ENCODE data around the gene PDP2.
"Not testable (repeated sequence)": the region's sequence is repeated elsewhere in the genome, so short reads cannot be mapped to it uniquely, and the experiment has no call there.

The PDP2 gene

DNA sequence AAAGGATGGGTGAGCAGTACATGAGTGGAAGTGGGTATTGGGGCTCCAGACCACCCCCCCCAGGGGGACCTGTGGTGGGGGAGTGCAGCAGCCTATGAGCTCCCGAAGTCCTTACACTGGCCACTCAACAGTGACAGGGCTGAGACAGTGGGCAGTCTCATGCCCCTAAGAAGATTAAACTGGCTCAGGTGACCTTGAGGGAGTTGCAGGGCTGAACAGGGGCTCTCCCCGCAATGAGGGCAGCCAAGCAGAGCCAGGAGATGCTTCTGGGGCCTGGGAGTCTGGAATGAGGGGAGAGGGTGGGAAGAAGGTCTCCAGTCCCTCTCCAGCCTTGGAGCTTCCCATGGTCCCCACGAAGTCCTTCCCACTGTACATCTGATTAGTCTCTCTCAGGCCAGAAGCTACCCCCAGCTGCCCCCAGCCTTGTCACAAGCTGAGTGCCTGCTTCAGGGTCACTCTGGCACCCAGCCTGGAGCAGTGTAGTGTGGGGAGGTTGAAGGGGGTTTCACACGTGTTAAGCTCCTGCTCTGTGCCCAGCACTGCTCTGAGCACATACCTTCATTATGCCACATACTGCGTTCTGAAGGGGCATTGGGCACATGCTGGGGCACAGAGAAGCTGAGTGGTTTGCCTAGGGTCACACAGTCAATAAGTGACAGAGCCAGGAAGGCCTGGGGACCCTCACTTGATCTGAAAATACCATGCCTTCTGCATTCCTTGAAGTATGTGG is 39.4 kb downstream of the PDP2 start:
- no peak for DNase-seq (ENCODE audit: low read depth)

DNA sequence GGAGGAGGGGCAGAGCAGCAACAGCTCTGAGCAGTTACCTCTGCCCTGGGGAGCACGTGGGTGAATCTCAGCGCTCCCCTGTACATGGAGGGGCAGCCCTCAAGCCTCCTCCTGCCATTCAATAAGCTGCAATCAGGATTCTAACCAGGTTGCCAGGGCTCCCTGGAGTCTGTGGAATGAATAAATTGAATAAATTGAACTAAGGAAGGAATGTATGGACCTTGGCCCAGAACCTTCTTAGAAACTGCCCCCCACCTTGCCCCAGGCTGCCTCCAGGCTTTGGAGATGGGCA is 39.9 kb downstream of the PDP2 start:
- no peak for DNase-seq (ENCODE audit: low read depth)

DNA sequence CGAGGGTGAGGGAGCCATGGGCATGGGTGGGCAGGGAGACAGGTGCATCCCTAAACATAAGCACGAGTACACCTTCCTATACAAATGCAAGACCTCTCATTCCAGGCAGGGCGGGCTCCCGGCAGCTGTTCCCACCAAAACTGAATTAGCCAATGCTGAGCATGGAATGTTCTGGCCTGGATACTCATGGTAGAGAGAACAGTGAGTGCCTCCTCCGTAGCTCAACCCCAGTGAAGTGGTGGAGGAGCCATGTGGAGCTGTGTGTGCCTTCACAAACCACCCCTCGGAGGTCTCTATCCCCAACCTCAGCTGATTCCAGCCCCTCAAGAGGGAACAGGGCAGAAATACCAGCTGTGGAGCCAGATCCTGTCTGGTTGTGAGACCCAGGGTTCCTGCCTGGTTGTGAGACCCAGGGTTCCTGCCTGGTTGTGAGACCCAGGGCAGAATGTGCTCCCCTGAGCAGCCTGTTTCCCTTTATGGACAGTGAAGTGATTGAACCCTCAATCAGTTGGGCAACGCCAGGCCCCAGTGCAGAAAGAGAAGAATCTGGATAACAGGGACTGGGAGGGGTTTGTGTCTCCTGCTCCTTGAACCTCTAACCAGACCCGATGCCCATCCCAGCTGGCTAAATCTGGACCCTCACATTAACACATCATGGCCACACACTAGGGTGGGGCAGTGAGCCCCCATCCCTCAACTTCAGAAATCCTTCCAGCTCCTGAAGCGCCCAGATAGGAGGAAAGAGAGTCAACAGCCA is 40.8 kb downstream of the PDP2 start:
- DNase-seq (ENCODE audit: low read depth): no peak

DNA sequence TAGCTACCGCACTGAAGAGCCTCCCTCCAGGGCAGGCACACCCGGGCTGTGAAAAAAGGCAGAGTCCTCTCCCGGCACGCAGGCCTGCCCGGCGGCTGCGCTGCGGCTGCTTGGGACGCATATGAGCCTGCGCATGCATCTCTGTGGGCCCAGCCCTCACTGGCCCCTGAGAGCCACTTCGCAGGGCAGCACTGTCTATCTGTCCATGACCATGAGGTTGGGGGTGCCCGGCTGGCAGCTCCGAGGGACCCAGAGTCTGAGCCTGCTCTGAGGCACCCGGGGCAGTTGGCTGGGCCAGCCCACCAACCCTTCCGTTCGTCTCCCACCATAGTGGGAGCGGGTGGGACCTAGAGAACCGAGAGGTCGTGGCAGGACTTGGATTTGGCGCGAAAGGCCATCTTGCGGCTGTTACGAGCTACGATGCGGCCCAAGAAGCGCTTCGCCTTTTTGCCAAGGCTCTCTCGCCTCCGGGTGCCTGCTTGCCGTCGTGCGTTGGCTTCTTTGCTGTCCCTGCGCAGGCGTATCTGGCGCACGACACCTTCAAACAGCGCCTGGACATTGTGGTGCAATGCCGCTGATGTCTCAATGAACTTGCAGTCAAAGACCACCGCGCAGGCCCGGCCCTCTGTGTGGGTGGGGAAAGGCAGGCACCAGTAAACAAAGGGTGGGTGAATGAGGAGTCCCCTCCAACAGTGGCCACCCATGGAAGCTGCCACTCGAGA is 41.6 kb downstream of the PDP2 start:
- DNase-seq (ENCODE audit: low read depth): no peak

DNA sequence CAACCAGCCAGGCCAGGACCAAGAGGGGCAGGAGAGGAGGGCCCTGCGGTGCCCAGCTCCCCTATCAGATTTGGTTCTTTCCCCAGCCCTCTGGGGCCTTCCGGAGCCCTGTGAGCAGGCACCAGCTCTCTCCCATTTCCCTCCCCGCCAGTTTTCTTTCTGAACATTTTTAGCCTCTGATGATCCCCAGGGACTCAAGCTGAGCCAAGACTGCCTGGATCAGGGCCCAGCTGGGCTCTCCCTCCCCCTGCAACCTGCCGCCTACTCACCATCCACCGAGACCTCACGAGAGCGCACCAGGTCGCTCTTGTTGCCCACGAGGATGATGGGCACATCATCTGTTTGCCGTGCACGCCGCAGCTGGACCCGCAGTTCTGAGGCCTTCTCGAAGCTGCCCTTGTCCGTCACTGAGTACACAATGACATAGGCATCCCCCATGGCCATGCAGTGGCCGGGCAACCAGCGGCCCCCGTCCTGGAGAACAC is 43.0 kb downstream of the PDP2 start:
- no peak for DNase-seq (ENCODE audit: low read depth)

DNA sequence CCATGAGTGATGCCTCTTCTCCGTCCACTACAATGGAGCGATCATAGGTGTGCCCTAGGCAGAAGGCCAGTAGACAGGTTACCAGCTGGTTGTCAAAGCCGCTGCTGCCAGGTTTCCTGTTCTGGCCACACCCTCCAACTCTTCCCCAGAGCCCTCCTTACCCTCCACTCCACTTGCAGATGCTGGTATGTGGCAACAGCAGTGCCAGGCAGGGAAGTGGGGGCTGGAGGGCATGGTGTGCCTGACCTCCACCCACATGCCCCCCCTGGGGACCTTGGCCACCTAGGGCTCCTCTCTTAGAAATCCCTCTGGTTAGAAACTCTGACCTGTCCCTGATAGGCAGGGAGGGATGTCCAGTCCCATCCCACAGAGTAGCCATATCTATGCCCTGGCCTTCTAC is 43.6 kb downstream of the PDP2 start:
- no peak for DNase-seq (ENCODE audit: low read depth)

DNA sequence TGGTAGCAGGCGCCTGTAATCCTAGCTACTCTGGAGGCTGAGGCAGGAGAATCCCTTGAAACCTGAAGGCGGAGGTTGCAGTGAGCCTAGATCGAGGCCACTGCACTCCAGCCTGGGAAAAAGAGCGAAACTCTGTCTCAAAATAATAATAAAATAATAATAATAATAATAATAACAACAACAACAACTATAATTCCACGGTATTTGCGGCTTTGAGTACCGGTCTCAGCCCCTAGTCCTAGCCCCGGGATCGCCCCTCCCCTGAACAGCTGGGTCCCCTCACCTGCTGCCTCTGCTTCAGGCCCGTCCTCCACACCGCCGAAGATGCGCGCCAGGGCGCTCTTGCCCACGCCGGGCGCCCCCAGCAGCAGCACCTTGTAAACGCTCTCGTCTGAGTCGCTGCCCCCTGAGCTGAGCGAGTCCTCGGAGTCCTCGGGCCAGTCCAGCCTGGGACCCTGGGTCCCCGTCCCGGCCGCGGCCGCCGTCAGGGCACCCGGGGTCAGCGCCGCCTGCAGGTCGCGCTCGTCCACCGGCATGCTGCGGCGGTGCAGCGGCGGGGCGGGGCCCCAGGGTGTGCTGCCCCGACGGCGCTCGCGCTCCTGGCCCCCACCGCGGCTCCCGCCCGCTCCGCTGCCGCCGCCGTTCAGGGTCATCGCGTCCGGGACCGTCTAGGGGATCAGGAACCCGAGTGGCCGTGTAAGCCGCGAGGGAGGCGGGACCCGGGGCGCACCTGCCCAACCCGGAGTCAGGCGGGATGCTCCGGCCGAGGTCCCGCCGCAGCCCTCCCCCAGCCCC is 44.4 kb downstream of the PDP2 start:
- DNase-seq (ENCODE audit: low read depth): no peak

DNA sequence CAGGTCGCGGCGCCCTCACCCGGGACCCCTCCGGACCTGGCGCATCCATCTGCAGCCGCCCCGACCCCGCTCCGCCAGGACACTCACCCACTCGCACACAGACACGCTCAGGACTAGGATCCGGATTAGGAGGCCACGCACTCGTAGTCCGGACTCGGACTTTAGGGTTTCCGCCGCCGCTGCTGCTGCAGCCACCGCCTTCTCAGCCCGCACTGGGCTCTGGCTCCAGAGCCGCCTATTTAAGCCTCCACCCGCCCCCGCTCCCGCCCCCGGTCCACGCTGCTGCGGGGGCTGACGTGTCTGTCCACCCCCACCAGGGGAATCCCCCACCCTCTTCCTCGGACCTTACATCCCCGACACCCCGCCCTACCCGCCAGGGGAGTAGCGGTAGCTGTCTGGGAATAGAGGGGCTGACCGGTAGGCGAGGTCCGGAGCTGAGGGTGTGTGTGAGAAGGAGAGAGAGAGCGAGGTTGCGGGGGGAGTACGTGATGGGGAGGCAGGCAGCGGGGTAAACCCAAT is 45.1 kb downstream of the PDP2 start, which contains the start of gene RRAD:
TSS of gene RRAD (minus strand) at position 214 of the 519 bp plus-strand sequence. CDS start 356 bp downstream, outside the sequence.
- DNase-seq (ENCODE audit: low read depth): no peak

DNA sequence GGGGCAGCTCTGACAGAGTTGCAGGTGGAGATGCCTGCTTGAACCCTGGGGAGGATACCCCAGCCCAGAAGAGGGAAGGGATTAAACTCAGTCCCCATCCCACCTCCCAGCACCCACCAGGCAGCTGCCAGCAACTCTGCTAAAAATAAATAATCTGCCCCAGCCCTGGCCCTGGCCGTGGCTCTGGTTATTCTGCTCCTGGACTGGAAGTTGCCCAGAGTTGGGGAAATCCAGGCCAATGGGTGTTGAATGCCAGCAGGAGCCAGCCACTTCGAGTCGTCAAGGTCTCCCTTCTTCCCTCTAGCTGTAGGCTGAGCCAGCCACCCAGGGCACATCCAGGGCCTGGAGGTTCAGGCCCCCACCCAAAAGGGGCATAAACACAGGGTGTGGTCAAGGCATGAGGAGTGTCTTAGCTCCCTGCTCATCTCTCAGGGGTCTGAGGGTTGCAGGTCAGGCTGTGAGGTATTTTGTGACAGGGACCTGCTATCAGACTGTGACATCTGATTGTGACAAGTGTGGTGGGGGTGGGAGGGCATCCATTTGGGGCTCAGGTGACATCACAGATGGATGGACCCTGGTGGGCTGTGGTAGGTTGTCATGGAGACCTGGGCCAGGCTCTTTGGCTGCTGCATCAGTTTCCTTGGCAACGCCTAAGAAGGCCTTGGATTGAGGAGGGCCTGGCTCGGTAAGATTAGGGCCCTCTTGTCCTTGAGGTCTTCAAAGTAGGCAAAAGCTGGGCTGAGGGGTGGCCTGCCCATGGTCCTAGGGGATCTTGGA is 46.0 kb downstream of the PDP2 start:
- DNase-seq (ENCODE audit: low read depth): no peak

DNA sequence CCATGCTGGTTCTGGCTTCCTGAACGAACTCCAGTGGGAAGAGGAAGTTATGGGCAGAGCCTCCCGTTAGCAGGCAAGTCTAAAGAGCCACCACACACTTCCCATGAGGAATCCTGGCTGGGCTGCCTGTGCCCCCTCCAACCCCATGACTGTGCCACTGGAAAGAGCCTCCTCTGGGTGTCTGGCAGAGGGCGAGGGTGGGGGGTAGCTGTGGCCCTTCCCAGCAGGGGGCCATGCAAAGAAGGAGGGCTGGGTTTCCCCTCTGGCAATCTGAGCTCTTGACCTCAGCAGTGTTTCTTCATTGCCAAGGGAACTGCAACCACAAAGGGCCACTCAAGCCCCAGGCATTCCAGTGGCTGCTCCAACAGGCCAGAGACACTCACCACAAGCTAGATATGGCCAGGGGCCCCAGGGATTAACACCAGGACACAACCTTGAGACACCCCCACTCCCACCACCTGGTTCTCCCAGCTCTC is 46.7 kb downstream of the PDP2 start:
- no peak for DNase-seq (ENCODE audit: low read depth)

DNA sequence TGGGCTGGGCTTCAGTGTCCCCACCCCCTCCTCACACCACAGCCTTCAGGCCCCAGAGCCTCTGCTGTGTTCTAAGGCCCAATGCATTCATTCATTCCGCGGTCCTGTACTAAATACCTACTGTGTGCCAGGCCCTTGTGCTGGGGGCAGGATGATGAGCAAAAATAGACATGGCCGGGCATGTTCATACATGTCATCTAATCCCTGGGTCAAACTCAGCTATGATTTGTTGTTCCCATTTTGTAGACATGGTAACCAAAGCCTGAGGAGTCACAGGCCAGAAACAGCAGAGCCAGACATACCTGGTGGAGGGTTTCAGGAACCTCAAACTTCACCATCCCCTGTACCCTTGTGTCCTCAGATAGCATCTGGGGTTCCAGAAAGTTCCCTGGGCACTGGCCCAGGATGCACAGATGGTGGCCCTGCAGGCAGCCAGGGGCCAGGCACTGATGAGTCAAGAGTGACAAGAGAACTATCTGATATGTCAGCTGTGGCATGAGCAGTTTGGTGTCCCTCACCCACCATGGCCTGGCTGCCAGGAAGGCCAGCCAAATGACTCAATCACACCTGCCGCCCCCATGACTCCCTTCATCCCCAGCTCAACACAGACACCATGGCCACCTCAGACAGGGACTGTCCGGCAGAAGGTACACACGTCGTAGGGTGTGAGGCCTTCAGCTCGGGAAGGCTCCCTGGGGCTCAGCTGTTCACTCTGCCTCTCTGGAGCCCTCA is 47.8 kb downstream of the PDP2 start:
- DNase-seq (ENCODE audit: low read depth): no peak

DNA sequence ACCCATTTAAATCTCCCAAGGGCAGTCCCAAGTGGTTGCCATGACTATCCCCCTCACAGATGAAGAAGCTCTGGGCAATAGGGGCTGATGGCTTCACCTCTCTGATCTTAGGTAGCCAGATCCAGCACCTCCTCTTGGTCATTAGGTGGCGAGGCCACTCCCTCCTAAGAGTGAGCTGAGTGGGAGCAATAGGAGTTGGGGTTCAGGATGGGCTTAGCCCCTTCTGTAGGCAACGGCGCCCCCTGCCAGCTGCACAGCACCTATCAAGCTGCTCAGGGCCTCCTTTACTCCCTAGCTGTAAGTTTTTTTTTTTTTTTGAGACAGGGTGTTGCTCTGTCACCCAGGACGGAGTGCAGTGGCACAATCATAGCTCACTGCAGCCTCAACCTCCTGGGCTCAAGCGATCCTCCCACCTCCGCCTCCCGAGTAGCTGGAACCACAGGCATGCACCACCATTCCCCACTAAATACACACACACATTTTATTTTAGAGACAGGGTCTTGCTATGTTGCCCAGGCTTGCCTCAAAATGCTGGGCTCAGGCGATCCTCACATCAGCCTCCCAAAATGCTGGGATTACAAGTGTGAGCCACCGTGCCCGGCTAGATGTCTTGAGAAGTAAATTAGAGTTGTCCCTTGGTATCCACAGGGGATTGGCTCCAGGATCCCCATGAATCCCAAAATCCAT is 48.5 kb downstream of the PDP2 start:
- no peak for DNase-seq (ENCODE audit: low read depth)

DNA sequence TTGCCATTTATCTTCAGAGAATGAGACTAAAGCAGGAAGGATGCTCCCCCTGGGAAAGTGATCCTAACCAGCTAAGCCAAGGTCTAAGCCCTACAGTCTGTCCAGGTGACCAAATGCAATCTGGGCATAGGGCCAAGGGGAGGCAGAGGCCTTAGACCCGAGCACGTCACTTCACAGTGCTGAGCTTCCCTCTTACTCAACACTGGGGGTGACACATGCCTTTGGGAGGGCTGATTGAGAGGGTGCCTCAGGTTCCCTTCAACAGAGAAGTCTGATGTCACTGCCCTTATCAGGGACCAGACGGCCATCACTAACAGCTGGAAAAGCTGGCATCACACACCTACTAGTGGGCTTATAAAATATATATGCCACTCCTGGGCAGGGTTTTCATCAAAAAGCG is 49.9 kb downstream of the PDP2 start:
- DNase-seq (ENCODE audit: low read depth): no peak

DNA sequence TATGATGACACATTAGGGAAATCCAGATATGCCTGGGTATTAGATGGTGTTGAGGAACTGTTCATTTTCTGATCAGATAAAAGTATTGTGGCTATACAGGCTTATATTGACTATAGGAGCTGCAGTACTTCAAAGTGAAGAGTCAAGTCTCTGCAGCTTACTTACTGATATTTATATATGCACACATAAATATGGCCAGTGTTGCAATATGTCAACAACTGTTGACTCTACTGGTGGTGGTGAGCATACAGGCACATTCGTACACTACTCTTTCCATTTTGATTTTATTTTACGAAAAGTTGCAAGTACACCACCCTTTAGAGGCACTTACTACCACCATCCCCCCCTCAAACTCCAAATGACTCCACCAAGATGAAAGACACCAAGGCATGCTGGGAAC is 51.4 kb downstream of the PDP2 start:
- DNase-seq (ENCODE audit: low read depth): no peak

DNA sequence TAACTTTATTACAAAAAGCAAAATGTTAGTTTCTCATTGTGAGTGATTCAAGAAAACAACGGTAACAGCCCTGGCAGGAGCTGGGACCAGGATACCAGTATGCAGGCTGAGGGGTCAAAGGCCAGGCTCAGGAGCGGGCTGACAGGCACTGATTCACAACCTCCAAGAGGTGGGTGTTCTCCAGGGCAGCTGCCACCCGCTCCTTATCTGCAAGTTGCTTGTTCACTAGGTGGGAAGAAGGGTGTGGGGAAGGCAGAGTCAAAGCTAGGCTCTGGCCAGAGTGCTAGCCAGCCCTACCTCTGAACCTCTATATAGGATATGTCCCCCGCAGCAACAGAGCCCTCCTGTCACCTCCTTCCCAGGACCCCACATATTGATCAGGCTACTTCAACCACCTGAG is 51.8 kb downstream of the PDP2 start:
- DNase-seq (ENCODE audit: low read depth): no peak

DNA sequence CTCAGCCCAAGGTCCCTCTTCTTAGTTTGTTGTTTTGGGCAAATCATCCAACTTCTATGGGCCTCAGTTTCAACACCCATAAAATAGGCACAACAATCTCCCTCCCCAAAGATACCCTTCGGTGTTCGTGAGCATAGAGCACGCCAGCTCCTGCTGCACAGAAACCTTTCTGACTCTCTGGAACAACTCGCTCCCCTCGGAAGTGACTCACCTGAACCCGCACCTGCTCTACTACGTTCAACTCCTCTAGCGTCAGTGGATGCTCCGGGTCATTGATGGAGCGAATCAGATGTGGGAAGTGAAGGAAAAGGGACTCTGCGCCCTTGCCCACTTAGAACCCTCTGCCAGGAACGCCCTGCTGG is 53.4 kb downstream of the PDP2 start:
- peak; percentile 47 for DNase-seq (ENCODE audit: low read depth)

DNA sequence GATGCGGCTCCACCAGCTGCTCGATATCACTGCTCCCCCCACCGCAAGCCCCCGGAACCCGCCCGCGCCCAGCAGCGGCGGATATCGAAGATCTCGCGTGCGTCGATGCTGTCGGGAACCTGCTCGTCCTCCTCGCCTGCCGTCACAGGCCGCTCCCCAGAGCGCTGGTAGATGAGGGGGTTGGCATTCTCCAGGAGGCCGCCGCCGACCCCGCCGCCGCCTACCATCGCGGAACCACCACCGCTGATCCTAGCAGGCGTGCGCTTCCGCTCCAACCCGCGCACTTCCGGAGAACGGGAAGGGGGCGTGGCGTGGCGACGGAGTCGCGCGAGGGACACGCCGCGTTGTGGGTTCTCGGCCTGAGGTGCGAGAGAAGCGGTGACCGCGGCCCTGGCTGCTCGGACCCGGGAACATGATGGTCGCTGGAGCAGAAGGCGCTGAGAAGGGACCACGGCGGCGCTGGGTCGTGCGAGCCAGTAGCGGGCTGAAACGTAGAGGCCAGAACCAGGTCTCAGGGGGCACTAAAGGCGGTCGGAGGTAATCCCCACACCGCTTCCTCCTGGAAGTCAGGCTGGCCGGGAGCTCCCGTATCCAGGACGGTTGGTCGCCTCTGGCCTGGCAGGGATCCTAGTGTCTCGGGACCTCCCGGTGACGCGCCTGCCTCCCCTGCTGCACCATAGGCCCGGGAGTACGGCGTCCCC is 54.0 kb downstream of the PDP2 start, which contains the start of gene CIAO2B:
TSS of gene CIAO2B (minus strand) at position 265 of the 701 bp plus-strand sequence. CDS start at position 227, 38 bp downstream.
- DNase-seq (ENCODE audit: low read depth): peak; percentile 85

DNA sequence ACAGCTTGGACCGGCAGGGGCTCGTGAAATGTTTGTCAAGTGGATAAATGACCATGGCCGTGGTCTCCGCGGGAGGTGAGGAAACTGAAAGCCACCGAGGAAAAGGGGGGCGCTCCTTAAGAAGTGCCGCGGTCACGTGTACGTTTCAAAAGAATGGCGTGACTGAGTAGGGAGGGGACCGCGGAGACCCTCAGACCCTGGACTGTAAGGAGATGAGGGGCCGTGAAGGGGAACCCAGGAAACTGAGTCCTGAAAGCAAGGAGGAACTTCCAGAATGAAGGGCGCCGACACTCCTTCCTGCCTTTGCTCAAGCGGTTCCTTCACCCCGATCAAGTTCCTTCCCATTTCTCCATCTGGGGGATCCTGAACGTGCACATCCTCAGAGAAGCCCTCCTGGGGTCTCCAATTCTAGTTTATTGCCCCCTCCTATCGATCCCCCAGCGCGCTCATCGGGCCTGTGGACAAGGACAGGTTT is 54.6 kb downstream of the PDP2 start:
- DNase-seq (ENCODE audit: low read depth): not testable (repeated sequence)

All from activated T-cell treated with anti-CD3 and anti-CD28 coated beads for 24 hours (primary cell).